HCT116 (cell line): ENCODE results near the gene TEAD1.

Source experiments
- EZH2 ChIP-seq: fragments of 200-600 bp; sonication (generic); IDR thresholded peaks from 2 replicates; pipeline ENCODE4 v1.6.1; 2017; ENCODE audit warnings: antibody characterized with exemption, mixed run types
- POLR2A ChIP-seq: IDR thresholded peaks from 2 replicates; pipeline ENCODE4 v1.7.0; 2011; ENCODE audit warnings: borderline replicate concordance; ENCODE audit not compliant: insufficient read depth, insufficient read length; ENCODE audit errors: extremely low read depth
- POLR2AphosphoS5 ChIP-seq: IDR thresholded peaks from 2 replicates; pipeline ENCODE4 v1.6.1; 2011; ENCODE audit warnings: mild to moderate bottlenecking, low read depth, low read length, moderate library complexity

DNA sequence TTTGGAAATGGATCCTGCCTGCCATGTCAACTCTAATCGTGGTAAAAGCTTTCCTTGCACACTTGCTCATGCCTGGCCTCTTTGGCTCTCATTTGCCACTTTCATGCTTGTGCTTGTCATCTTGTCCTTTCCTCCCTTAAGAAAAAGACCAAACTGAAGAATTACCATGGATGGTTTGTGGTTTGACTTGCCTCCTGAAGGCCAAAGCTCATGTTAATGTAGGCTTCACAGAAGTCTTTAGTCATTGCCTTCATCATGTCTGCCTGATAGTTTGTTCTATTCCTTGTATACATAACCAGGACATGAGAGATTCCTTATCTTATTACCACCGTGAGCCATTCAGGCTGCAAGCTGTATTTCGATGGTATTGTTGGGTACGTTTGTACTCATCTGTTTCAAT, 17.3 kb downstream of the TEAD1 start:
- TF ChIP-seq POLR2AphosphoS5 (no peak), EZH2 (no peak), POLR2A (no peak)
